Panc1 (cell line): ENCODE data around the gene CMIP. TPM values are rescaled to one million over a fixed set of nuclear protein-coding genes. Genes with fewer than 3 reads are reported as not detected.

Source experiments
- ATAC-seq: fragments of 200-7000 bp; cut with Tn5 transposase; 2 replicates; pipeline ENCODE4 v1.9.1; 2020; ENCODE audit warnings: mild to moderate bottlenecking, moderate library complexity
- BruUV-seq: library from RNA; stranded (reverse); fragments of 400-500 nt; replicated peaks from 2 replicates; lab custom pipeline; 2021; lab: Mats Ljungman, UMichigan
- CTCF ChIA-PET: fragments of 300-600 bp; sonication (Branson Sonifier 250); formaldehyde crosslinking; loops from one replicate; lab custom pipeline; 2022; ENCODE audit warnings: antibody characterized with exemption; lab: Charles Lee
- POLR2A ChIA-PET: fragments of 300-600 bp; sonication (Branson Sonifier 250); formaldehyde crosslinking; loops from one replicate; lab custom pipeline; 2022; ENCODE audit warnings: antibody characterized with exemption; lab: Charles Lee
- DNase-seq: peaks from one replicate; pipeline ENCODE4 v3.0.0-alpha.2; 2010; ENCODE audit warnings: low read depth, low spot score
- H3K27ac ChIP-seq: 2 replicates; pipeline ENCODE4 v1.5.1; 2011; ENCODE audit warnings: mild to moderate bottlenecking, low read length, inconsistent platforms
- H3K27me3 ChIP-seq: fragments of 200-500 bp; sonication (Bioruptor generic); 2 replicates; pipeline ENCODE4 v1.6.0; 2014; ENCODE audit warnings: low read length, inconsistent platforms; ENCODE audit not compliant: control insufficient read depth, insufficient read depth
- H3K36me3 ChIP-seq: fragments of 200-500 bp; sonication (Bioruptor generic); 2 replicates; pipeline ENCODE4 v1.5.1; 2014; ENCODE audit warnings: inconsistent platforms, mild to moderate bottlenecking, low read length, moderate library complexity; ENCODE audit not compliant: control insufficient read depth, insufficient read depth
- H3K4me1 ChIP-seq: 2 replicates; pipeline ENCODE4 v1.5.1; 2011; ENCODE audit warnings: inconsistent platforms, mild to moderate bottlenecking, low read length, moderate library complexity; ENCODE audit not compliant: control insufficient read depth, insufficient read depth
- H3K4me3 ChIP-seq, 2 experiments: 2 replicates each; pipeline ENCODE4 v1.5.1; 2011 to 2012; ENCODE audit warnings: low read depth in 2 of 2, low read length in 2 of 2, mild to moderate bottlenecking in 2 of 2, inconsistent platforms in 1 of 2, moderate library complexity in 1 of 2
- H3K9me3 ChIP-seq: fragments of 200-500 bp; sonication (Bioruptor generic); 2 replicates; pipeline ENCODE4 v1.5.1; 2014; ENCODE audit warnings: low read depth, mild to moderate bottlenecking, inconsistent platforms, low read length, moderate library complexity; ENCODE audit not compliant: control insufficient read depth, insufficient read depth
- POLR2AphosphoS5 ChIP-seq: IDR thresholded peaks from 2 replicates; pipeline ENCODE4 v1.6.1; 2012; ENCODE audit warnings: mild to moderate bottlenecking, low read depth, low read length, moderate library complexity
- SIN3A ChIP-seq: IDR thresholded peaks from 2 replicates; pipeline ENCODE4 v1.6.1; 2012; ENCODE audit warnings: low read depth, mild to moderate bottlenecking, low read length, moderate library complexity, borderline replicate concordance; ENCODE audit not compliant: insufficient read depth
- TCF7L2 ChIP-seq: IDR thresholded peaks from 2 replicates; pipeline ENCODE4 v1.6.1; 2011; ENCODE audit warnings: mild to moderate bottlenecking, low read depth, low read length, inconsistent platforms
- in situ Hi-C: cut with HindIII; loops from 2 replicates; pipeline ENCODE4 v1.10.0; 2016; ENCODE audit warnings: low sequenced_read_pairs, low pct_unique_long_range_greater_than_20kb
- intact Hi-C: fragments of 100-400 bp; cut with micrococcal nuclease; formaldehyde crosslinking; loops from one replicate; pipeline ENCODE4 v1.10.0; 2022; ENCODE audit not compliant: unreplicated experiment
- total RNA-seq: library from RNA; stranded (reverse); gene quantifications from one replicate; pipeline ENCODE4 v1.2.1, GENCODE V29; 2021; ENCODE audit not compliant: unreplicated experiment
- TF ChIP-seq, protein P1 (sequence below), 2 experiments: IDR thresholded peaks; 2 replicates each; pipeline ENCODE4 v1.6.1; 2011 to 2012; ENCODE audit warnings: low read depth in 2 of 2, control low read depth in 1 of 2, low read length in 1 of 2, mild to moderate bottlenecking in 1 of 2, moderate library complexity in 1 of 2; ENCODE audit not compliant: insufficient read depth in 1 of 2
- TF ChIP-seq, protein P2 (sequence below): fragments of 450-650 bp; IDR thresholded peaks from 2 replicates; pipeline ENCODE4 v1.5.1; 2017; ENCODE audit warnings: mild to moderate bottlenecking

CMIP gene
- total RNA-seq, 1 experiment from 2014 or later = 49.7 TPM

DNA sequence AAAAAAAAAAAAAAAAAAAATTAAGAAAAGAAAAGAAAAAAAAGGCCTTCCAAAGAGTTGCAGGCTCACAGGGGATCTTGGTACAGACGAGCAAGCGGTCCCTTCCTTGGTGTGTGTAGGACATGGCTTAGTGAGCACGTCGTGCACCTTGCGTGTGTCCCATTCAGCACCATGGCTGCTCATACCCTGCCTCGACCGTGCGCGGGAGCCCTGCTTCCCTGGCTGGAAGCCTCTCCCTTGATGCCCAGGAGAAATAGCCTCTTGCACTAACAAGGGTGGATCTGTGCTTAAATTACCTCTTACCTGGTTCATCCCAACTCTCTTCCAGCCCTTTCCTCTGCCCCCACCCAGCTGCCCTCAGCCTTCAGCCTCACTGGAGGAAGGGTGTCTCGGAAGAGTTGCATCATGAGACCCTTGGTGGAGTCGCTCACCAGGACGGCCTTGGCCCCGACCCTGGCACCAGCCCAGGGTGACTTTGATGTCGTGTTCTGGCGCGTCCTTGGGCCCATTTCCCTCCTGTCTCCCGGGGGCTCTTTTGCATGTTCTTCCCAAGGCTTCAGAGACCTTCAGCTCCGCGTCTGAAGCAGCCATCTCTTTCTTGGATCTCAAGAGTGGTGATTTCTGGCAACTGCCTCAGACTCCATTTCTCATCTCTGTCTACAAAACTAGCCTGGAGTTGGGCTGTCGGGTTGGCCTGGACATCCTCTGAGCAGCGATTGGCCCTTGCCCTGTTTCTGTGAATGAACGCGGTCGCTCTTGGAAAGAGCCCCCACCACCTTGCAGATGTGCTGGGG is 127.2 kb downstream of the CMIP start (continued):
- no peak for TF ChIP-seq TCF7L2

DNA sequence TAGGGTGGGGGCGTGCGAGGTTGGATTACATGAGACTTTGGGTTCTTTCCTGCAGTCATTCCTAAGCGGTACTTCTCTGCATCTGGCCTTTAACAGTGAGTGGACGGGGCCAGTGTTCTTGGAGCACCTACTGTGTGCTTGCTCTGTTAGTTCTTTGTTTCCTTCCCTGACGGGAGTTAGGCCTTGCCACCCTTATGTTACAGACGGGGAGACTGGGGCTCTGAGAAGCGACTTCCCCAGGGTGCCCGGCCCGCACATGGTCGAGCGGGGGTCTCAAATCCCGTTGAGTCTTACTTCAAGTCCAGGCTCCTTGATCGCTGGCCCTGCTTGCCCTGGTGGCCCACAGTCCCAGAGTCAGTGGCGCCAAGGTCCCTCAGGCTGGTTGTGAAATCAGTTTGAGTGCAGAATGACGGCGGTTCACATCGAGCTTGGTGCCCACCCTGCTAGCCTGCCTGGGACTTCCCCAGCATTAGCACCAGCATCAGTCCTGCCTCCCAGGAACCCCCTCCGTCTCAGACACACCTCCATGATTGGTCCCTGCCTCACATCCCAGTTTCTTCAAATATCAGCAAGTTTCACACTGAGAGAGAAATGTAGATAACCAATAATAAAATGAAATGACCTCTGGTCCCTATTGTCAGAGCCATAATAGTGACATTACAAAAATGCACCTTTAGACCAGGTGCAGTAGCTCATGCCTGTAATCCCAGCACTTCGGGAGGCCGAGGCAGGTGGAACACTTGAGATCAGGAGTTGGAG is 128.0 kb downstream of the CMIP start:
- DNase-seq (no peak), ATAC-seq (no peak)
- Histone ChIP-seq H3K4me3 (no peak overlapping the region), H3K4me1 (peaks cover 35% of the 10 kb centered on the region), H3K9me3 (no peaks in the 10 kb centered on the region), H3K36me3 (no peaks in the 10 kb centered on the region), H3K27me3 (no peaks in the 10 kb centered on the region), H3K27ac (no peak overlapping the region)
- POLR2A ChIA-PET = no interaction called here
- TF ChIP-seq TCF7L2 (no peak), SIN3A (no peak), POLR2AphosphoS5 (no peak)
- TF ChIP-seq, protein P1, sequence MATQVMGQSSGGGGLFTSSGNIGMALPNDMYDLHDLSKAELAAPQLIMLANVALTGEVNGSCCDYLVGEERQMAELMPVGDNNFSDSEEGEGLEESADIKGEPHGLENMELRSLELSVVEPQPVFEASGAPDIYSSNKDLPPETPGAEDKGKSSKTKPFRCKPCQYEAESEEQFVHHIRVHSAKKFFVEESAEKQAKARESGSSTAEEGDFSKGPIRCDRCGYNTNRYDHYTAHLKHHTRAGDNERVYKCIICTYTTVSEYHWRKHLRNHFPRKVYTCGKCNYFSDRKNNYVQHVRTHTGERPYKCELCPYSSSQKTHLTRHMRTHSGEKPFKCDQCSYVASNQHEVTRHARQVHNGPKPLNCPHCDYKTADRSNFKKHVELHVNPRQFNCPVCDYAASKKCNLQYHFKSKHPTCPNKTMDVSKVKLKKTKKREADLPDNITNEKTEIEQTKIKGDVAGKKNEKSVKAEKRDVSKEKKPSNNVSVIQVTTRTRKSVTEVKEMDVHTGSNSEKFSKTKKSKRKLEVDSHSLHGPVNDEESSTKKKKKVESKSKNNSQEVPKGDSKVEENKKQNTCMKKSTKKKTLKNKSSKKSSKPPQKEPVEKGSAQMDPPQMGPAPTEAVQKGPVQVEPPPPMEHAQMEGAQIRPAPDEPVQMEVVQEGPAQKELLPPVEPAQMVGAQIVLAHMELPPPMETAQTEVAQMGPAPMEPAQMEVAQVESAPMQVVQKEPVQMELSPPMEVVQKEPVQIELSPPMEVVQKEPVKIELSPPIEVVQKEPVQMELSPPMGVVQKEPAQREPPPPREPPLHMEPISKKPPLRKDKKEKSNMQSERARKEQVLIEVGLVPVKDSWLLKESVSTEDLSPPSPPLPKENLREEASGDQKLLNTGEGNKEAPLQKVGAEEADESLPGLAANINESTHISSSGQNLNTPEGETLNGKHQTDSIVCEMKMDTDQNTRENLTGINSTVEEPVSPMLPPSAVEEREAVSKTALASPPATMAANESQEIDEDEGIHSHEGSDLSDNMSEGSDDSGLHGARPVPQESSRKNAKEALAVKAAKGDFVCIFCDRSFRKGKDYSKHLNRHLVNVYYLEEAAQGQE (IDR thresholded peaks at IDR 0.05; ENCODE audit: insufficient read depth in 1 of 2, low read depth in 2 of 2, low read length in 1 of 2) = no peak
- TF ChIP-seq, protein P2, sequence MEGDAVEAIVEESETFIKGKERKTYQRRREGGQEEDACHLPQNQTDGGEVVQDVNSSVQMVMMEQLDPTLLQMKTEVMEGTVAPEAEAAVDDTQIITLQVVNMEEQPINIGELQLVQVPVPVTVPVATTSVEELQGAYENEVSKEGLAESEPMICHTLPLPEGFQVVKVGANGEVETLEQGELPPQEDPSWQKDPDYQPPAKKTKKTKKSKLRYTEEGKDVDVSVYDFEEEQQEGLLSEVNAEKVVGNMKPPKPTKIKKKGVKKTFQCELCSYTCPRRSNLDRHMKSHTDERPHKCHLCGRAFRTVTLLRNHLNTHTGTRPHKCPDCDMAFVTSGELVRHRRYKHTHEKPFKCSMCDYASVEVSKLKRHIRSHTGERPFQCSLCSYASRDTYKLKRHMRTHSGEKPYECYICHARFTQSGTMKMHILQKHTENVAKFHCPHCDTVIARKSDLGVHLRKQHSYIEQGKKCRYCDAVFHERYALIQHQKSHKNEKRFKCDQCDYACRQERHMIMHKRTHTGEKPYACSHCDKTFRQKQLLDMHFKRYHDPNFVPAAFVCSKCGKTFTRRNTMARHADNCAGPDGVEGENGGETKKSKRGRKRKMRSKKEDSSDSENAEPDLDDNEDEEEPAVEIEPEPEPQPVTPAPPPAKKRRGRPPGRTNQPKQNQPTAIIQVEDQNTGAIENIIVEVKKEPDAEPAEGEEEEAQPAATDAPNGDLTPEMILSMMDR = no peak
- intact Hi-C loops = no loop called here
- in situ Hi-C loops = no loop called here
- no TSS peak for BruUV-seq
- CTCF ChIA-PET = interaction anchor here (0.6 kb wide), 1 partner anchor 537 kb away, joined by 3 read pairs; the partner anchor contains the start of gene ATMIN

DNA sequence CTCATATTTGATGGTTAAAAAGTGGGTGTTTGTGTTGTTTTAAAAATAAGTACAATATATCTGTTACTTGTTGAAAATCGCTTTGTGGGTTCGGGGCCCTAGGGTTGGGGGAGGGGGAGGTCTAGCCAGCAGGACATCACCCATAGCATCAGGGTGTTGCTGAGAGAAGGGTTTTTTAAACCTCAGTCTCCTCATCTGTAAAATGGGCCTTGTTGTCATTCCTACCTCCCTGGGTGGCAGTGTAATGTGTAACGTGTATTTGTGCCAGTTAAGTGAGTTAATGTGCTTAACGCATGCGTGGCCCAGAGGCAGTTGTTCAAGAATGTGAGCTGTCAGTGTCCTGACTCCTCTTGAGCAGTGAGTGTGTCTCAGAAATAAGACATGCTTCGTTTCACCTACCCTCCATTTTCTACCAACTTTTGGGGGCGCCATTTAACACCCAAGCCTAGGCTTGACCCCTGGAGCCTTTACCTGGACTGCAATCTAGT is 129.0 kb downstream of the CMIP start:
- DNase-seq (no peak), ATAC-seq (no peak)
- Histone ChIP-seq H3K27ac (no peak overlapping the region), H3K36me3 (no peaks in the 10 kb centered on the region), H3K9me3 (no peaks in the 10 kb centered on the region), H3K4me1 (peaks cover 25% of the 10 kb centered on the region), H3K4me3 (no peak overlapping the region), H3K27me3 (no peaks in the 10 kb centered on the region)
- intact Hi-C loops = no loop called here
- ChIA-PET CTCF (no interaction called here), POLR2A (no interaction called here)
- no TSS peak for BruUV-seq
- in situ Hi-C loops = no loop called here
- TF ChIP-seq, protein P2 = no peak
